ENCODE data around the gene NRN1L. TPM values are rescaled to one million over a fixed set of nuclear protein-coding genes. Genes with fewer than 3 reads are reported as not detected.

The NRN1L gene
- total RNA-seq, 1 experiment from 2014 or later = not detected

DNA sequence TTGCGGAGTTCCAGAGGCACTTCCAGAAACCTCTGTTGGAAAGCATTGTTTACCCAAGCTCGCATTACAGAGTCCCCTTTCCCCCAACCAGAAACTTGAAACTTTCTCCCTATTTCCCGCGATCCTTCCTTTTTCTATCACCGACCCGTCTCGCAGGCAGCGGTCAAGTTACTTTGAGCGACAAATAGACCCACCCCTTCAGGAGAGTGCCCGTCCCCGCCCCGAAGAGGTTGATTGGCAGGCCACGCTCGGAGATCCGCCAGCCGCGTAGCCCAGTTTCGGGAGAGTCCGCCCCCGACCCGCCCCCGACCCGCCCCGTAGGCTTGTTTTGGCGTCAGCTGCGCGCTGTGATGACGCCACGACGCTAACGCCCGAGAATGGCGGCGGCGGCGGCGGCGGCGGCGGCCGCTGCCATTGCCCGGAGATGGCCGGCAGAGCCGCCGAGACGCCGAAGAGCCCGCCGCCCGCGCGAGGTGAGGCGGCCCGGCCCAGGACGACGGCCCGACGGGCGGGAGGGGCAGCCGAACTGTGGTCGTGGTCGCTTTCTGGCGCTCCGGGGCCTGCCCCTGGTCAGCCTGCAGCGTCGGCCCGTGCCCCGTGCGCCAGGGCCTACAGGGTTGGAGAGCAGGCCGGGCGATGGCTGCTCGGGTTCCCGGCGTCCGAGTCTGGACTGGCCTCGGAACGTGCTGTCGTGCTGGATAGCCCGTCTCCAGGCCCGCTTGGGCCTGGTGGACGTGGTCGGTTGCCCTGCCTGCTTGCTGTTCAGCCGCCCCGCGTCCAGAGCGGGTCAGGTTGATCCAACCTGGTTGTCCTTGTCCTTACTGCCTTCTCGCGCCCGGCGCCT is 8.4 kb downstream of the NRN1L start, which contains the start of gene PSKH1:
Gene PSKH1 (plus strand): TSS at position 356 of the 844 bp plus-strand sequence. CDS start 15,496 bp downstream, outside the sequence.
- Histone ChIP-seq H3K27ac (peak within 1 kb of the TSS; percentile 31), H3K4me2 (peak within 1 kb of the TSS; percentile 89), H3K27me3 (ENCODE audit: insufficient read depth, low read depth) (no peaks in the 10 kb centered on the region), H3K4me1 (replicated peaks; ENCODE audit: insufficient read depth) (peaks cover 14% of the 10 kb centered on the region), H3K79me2 (ENCODE audit: low read depth) (peaks cover 49% of the 10 kb centered on the region), H3K9me3 (ENCODE audit: insufficient read depth, low read depth) (no peaks in the 10 kb centered on the region), H3K9me2 (ENCODE audit: insufficient read depth) (no peaks in the 10 kb centered on the region), H3K4me3 (peak within 1 kb of the TSS; percentile 98), H2AFZ (peak within 1 kb of the TSS; percentile 86), H4K20me1 (ENCODE audit: insufficient read depth) (peaks cover 13% of the 10 kb centered on the region), H3K36me3 (ENCODE audit: low read depth) (no peaks in the 10 kb centered on the region), H3F3A (ENCODE audit: insufficient read depth, low read depth) (peaks cover 20% of the 10 kb centered on the region; the same call in 1 of the 2 replicates)
- CTCF ChIA-PET = interaction anchor here (0.6 kb wide), 2 partner anchors 9 to 77 kb away, joined by 4 to 11 read pairs; no protein-coding TSS in a partner anchor
- BruUV-seq (replicated peaks) = no TSS peak
- intact Hi-C loops (cut with micrococcal nuclease; ENCODE audit: unreplicated experiment) = loop anchor here (5.0 kb wide), 1 partner anchor 34 kb away; no protein-coding TSS in a partner anchor
- POLR2A ChIA-PET (ENCODE audit: unreplicated experiment) = interaction anchor here (0.6 kb wide), 1 partner anchor 15 kb away, joined by 20 read pairs; no protein-coding TSS in a partner anchor
- DNase-seq = peak; percentile 88 to 91
- TF ChIP-seq, protein P1, sequence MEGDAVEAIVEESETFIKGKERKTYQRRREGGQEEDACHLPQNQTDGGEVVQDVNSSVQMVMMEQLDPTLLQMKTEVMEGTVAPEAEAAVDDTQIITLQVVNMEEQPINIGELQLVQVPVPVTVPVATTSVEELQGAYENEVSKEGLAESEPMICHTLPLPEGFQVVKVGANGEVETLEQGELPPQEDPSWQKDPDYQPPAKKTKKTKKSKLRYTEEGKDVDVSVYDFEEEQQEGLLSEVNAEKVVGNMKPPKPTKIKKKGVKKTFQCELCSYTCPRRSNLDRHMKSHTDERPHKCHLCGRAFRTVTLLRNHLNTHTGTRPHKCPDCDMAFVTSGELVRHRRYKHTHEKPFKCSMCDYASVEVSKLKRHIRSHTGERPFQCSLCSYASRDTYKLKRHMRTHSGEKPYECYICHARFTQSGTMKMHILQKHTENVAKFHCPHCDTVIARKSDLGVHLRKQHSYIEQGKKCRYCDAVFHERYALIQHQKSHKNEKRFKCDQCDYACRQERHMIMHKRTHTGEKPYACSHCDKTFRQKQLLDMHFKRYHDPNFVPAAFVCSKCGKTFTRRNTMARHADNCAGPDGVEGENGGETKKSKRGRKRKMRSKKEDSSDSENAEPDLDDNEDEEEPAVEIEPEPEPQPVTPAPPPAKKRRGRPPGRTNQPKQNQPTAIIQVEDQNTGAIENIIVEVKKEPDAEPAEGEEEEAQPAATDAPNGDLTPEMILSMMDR (conservative IDR thresholded peaks at IDR 0.05) = no peak
- no peak for TF ChIP-seq EZH2 (IDR thresholded peaks at IDR 0.05; ENCODE audit: low read depth)

DNA sequence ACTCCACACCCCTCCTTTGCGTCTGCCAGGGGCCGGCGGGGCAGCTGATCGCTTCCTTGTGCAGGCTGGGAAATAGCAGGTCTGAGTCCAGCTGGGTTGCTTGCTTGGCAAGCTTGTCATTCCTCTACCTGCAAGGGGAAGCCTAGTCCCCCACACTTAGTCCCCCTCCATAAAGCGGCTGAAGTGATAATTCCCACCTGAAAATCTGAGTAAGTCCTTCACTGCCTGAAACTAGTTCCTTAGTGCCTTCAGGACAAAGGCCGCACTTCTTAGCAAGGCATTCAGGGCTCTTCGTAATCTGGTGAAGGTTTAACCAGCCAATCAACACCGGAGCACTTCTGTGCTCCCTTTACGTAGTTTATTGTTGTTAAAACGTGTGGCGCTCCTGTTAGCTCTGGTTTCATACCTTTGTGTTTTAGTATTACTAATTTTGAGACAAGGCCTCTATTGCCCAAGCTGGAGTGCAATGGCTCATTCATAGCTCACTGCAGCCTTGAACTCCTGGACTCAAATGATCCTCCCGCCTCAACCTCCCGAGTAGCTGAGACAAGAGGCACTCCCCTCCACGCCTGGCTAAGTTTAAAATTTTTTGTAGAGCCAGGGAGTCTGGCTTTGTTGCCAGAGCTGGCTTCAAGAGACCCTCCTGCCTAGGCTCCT is 9.2 kb downstream of the NRN1L start:
- intact Hi-C loops (cut with micrococcal nuclease; ENCODE audit: unreplicated experiment) = loop anchor here (5.0 kb wide), 1 partner anchor 33 kb away; no protein-coding TSS in a partner anchor
- H3K36me3 ChIP-seq (ENCODE audit: low read depth) = no peaks in the 10 kb centered on the region

More for the DNA sequence above, 9.2 kb downstream of the NRN1L start:
- Histone ChIP-seq H2AFZ (peak overlapping the region; percentile 86), H3K79me2 (ENCODE audit: low read depth) (peaks cover 52% of the 10 kb centered on the region), H3K9me3 (ENCODE audit: insufficient read depth, low read depth) (no peaks in the 10 kb centered on the region), H3K4me3 (peak overlapping the region; percentile 98), H3K27me3 (ENCODE audit: insufficient read depth, low read depth) (no peaks in the 10 kb centered on the region), H3K9me2 (ENCODE audit: insufficient read depth) (no peaks in the 10 kb centered on the region), H3K4me1 (replicated peaks; ENCODE audit: insufficient read depth) (peaks cover 14% of the 10 kb centered on the region), H3F3A (ENCODE audit: insufficient read depth, low read depth) (peaks cover 20% of the 10 kb centered on the region; the same call in 1 of the 2 replicates), H4K20me1 (ENCODE audit: insufficient read depth) (peaks cover 19% of the 10 kb centered on the region), H3K4me2 (peak overlapping the region; percentile 89), H3K27ac (peak overlapping the region; percentile 31)
- BruUV-seq (replicated peaks) = TSS peak; percentile 41
- CTCF ChIA-PET = interaction anchor here (0.6 kb wide), 1 partner anchor 77 kb away, joined by 11 read pairs; no protein-coding TSS in a partner anchor
- POLR2A ChIA-PET (ENCODE audit: unreplicated experiment) = no interaction called here
- DNase-seq = no peak
- TF ChIP-seq, protein P1 (conservative IDR thresholded peaks at IDR 0.05) = no peak
- no peak for TF ChIP-seq EZH2 (IDR thresholded peaks at IDR 0.05; ENCODE audit: low read depth)

All from PC-9 (cell line).